HG02884 (cell line): ENCODE results near the gene PSMF1.

Experiments
- ATAC-seq: cut with Tn5 transposase; IDR thresholded peaks from one replicate; pipeline ENCODE4 v1.9.1; 2021; ENCODE audit warnings: mild to moderate bottlenecking, moderate library complexity; ENCODE audit not compliant: unreplicated experiment

The PSMF1 gene

GRCh38 chr20:1188347-1188746, 69.9 kb downstream of the PSMF1 start:
- ATAC-seq: no peak

- ATAC-seq: no peak
Measured at GRCh38 chr20:1189827-1190226, 71.4 kb downstream of the PSMF1 start.

DNA sequence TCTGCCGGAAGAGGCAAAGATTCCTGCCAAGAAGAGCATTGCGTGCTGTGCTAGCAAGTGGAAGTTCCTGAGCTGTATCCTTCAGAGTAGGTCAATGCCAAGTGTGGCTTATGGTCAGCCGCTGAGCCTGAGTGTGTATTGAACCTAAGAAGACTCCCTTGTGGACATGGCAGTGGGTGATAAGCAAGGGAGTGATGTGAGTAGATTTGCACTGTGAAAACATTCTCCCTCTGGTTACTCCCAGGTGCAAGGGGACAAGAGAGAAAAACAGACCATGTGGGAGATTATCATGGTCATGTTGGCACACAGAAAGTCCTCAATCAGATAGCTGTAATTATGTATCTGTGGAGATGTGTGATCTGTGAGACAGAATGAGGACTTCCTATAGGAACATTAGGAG, 72.4 kb downstream of the PSMF1 start:
- ATAC-seq: no peak

GRCh38 chr20:1191299-1191698, 72.9 kb downstream of the PSMF1 start:
- no peak for ATAC-seq

DNA sequence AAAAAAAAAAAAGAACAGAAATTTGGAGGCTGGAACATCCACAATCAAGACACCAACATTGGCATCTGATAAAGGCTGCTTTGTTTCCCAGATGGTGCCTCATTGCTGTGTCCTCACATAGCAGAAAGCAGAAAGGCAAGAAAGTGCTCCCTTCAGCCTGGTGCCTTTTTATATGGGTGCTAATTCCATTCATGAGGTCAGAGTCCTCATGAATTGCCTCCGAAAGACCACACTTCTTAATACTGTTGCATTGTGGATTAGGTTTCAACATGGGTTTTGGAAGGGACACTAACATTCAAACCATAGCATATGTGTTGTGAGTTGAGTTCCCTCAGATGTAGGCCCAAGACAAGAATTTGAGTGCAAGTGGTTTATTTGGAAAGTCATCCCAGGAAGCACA, 76.8 kb downstream of the PSMF1 start:
- ATAC-seq: no peak

- no peak for ATAC-seq
Measured at GRCh38 chr20:1196634-1197033, 78.2 kb downstream of the PSMF1 start.

DNA sequence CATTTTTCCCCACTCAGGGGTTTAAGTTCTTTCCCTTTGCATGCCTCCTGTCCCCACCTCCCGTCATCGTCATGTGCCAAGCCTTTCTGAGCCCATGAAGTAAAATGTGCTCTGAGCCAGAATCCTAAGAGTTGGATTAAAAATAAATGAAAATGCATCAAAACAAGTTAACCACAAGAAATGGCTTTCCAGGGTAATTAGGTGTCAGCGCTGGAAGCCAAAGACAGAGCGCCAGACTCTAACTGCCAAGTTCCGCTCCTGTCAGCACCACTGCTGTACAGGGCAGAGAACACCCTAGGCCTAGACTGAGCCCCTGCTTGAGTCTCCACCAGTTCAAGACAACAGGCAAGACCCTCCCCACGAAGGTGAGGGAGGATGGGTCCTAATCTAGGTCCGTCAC, 79.4 kb downstream of the PSMF1 start:
- no peak for ATAC-seq

DNA sequence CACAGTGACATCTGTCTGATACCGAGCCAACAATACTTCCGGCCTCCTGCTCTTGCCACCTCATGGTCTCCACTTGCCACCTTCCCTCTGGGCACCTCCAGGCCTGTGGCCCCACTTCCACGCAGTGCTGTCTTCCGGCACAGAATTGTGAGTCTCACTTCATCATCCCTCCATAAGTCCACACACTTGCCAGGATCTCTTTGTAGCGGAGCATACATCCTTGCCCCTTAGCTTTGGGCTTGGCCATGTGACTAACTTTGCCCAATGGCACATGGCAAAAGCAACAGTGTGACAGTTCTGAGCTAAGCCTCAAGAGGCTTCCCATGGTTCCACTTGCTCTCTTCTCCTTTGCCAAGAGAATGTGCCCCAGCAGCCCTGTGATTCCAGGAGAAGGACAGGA, 80.3 kb downstream of the PSMF1 start:
- ATAC-seq: no peak

GRCh38 chr20:1199212-1199873, 80.9 kb downstream of the PSMF1 start:
- ATAC-seq: no peak

- ATAC-seq: no peak
Measured at GRCh38 chr20:1199964-1200363, 81.6 kb downstream of the PSMF1 start.

GRCh38 chr20:1202762-1203504, 84.5 kb downstream of the PSMF1 start, which contains the start of gene C20orf202:
TSS of gene C20orf202 (plus strand) at chr20:1203454. CDS start at chr20:1203586, 132 bp downstream.
- ATAC-seq: no peak

DNA sequence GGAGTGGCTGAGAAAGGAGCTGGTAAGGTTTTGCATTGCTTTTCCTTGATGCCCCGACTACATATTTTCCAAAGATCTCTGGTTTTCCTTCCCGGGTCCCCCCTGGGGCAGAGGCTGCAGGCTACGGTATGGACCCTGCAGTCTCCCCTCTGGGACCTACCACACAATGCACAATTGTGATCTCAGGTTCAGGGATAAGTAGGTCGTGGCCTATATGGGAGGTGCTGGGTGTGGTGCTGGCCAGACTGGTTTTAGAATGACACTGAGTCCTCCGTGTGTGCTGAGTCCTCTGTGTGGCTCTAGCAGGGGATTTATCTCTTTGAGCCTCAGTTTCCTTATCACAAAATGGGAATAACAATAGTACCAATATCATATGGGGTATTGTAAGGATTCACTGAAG, 85.2 kb downstream of the PSMF1 start:
- ATAC-seq: no peak

DNA sequence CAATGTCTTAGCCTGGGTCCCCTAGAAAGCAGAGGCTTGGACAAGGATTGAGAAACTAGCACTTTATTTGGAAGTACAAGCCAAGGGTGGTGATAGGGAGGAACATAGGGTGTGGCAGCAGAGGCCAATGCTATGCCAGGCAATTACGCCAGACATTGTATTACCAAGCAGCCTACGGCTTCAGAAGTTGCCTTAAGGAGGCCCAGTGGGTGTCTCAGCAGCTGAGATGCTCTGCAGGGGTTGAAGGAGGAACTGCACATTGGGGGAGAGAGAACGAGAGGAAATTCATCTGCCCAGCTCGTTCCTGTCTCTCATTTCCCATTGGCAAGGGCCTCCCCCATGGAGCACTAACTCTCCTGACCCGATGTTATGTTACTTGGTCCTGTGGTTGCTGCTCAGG, 85.7 kb downstream of the PSMF1 start:
- no peak for ATAC-seq

DNA sequence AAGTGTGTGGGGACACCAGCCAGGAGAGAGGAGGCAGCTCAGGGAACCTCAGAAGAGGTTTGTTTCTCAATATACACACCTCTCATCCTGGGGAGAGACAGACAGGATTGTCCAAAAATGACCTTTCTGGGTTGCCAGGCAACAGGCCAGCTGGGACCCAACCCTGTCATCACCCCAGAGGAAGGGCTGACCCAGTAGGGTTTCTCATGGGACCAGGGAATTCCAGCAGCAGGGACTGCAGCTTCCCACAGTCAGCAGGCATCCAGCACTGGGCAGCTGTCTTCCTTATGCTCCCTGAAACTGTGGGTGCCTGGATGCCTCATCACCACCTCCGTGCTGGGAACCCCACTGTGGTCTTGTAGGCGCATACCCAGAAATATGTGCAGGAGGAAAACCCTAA, 86.2 kb downstream of the PSMF1 start:
- ATAC-seq: no peak

GRCh38 chr20:1205802-1206201, 87.4 kb downstream of the PSMF1 start:
- ATAC-seq: no peak

DNA sequence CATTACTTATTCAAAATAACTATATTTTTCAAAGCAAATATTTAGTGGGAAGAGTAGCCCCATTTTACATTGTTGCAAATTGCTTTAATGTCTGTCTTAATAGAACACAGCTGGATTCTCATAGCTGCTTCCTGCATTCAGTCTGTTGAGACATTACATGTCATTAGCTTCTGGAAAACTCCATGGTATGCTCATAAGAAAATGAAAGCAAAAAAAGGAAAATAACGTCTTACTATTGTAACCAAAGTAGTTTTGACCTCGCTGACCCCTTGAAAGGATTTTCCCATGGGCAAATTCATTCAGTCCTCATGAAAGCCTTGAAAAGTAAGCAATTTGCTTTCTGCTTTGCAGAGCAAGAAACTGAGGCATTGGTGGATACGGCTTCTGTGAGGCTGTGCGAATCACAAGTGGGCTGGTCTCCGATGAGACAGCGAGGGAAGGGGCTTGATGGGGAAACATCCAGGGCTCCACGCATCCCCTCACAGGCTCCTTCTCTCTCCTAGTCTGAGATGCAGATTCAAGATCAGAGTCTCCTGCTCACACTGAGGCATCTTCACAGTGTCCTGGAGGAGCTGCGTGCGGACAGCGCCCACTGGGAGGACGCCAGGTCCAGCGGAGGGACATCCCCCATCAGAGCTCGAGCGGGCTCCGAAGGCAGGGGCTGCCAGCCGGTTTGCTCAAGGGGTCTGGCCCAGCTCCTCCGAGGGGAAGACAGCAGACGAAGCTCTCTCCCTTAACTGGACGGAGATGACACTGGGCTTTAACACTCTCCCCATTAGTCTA, 88.2 kb downstream of the PSMF1 start:
- ATAC-seq: no peak

GRCh38 chr20:1207293-1207878, 89.0 kb downstream of the PSMF1 start:
- no peak for ATAC-seq

- no peak for ATAC-seq
Measured at GRCh38 chr20:1209447-1210387, 91.3 kb downstream of the PSMF1 start.

DNA sequence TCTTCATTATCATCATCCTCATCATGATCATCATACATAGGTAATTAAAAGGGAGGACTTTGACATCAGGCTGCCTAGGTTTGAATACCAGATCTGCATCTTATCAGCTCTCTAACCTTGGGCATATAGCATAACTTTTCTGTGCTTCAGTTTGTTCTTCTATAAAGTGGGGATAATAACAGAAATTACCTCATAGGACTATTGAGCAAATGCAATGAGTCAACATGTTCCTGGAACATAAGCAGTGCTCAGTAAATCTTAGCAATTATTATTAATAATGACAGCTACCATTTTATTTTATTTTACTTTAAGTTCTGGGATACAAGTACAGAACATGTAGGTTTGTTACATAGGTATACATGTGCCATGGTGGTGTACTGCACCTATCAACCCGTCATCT, 92.1 kb downstream of the PSMF1 start:
- no peak for ATAC-seq

GRCh38 chr20:1212023-1212422, 93.6 kb downstream of the PSMF1 start:
- no peak for ATAC-seq
